GM04503 (cell line): ENCODE results near the gene RICTOR.

ENCODE experiments used
- DNase-seq: peaks from one replicate; pipeline ENCODE4 v3.0.0-alpha.2; 2012; ENCODE audit warnings: low read depth

RICTOR gene

GRCh38 chr5:38938973-38939372, 135.2 kb downstream of the RICTOR start:
- no peak for DNase-seq

GRCh38 chr5:38938424-38938823, 135.8 kb downstream of the RICTOR start:
- DNase-seq, result no peak

- DNase-seq, result no peak
Measured at GRCh38 chr5:38936269-38936668, 137.9 kb downstream of the RICTOR start.

GRCh38 chr5:38935437-38935836, 138.8 kb downstream of the RICTOR start:
- no peak for DNase-seq

- DNase-seq, result no peak
Measured at GRCh38 chr5:38932854-38933408, 141.3 kb downstream of the RICTOR start.

- DNase-seq, result no peak
Measured at GRCh38 chr5:38931731-38932130, 142.5 kb downstream of the RICTOR start.

- no peak for DNase-seq
Measured at GRCh38 chr5:38929838-38930237, 144.4 kb downstream of the RICTOR start.

- DNase-seq, result no peak
Measured at GRCh38 chr5:38927470-38927869, 146.7 kb downstream of the RICTOR start.

- no peak for DNase-seq
Measured at GRCh38 chr5:38926121-38926520, 148.1 kb downstream of the RICTOR start.

GRCh38 chr5:38925154-38925925, 148.9 kb downstream of the RICTOR start:
- peak; percentile 55 for DNase-seq

GRCh38 chr5:38923661-38924451, 150.3 kb downstream of the RICTOR start:
- DNase-seq, result peak; percentile 47

GRCh38 chr5:38922199-38922598, 152.0 kb downstream of the RICTOR start:
- no peak for DNase-seq

GRCh38 chr5:38921174-38921573, 153.0 kb downstream of the RICTOR start:
- no peak for DNase-seq

GRCh38 chr5:38916802-38917201, 157.4 kb downstream of the RICTOR start:
- DNase-seq, result no peak

GRCh38 chr5:38913714-38914113, 160.5 kb downstream of the RICTOR start:
- no peak for DNase-seq

GRCh38 chr5:38911933-38912332, 162.3 kb downstream of the RICTOR start:
- no peak for DNase-seq

GRCh38 chr5:38906503-38906902, 167.7 kb downstream of the RICTOR start:
- DNase-seq, result no peak

GRCh38 chr5:38905516-38905915, 168.7 kb downstream of the RICTOR start:
- DNase-seq, result no peak

GRCh38 chr5:38899936-38900335, 174.3 kb downstream of the RICTOR start:
- no peak for DNase-seq

GRCh38 chr5:38896760-38897159, 177.4 kb downstream of the RICTOR start:
- no peak for DNase-seq

- no peak for DNase-seq
Measured at GRCh38 chr5:38892363-38892762, 181.8 kb downstream of the RICTOR start.

GRCh38 chr5:38891563-38891962, 182.6 kb downstream of the RICTOR start:
- no peak for DNase-seq

- DNase-seq, result no peak
Measured at GRCh38 chr5:38889424-38889823, 184.8 kb downstream of the RICTOR start.
